IMR-90 (cell line): ENCODE data around the gene RNGTT. TPM values are rescaled to one million over a fixed set of nuclear protein-coding genes. Genes with fewer than 3 reads are reported as not detected.

Source experiments
- ATAC-seq: fragments of 200-7000 bp; cut with Tn5 transposase; 2 replicates; pipeline ENCODE4 v1.9.1; 2020; ENCODE audit warnings: low read depth, mild to moderate bottlenecking, moderate library complexity
- BruUV-seq: library from RNA; stranded (reverse); fragments of 400-500 nt; replicated peaks from 2 replicates; lab custom pipeline; 2021; lab: Mats Ljungman, UMichigan
- CTCF ChIA-PET: fragments of 300-600 bp; formaldehyde crosslinking; extraction: SDS; loops from one replicate; lab custom pipeline; 2021; ENCODE audit warnings: antibody characterized with exemption; lab: Yijun Ruan, JAX
- POLR2A ChIA-PET: fragments of 300-600 bp; sonication (Branson Sonifier 250); formaldehyde crosslinking; loops from one replicate; lab custom pipeline; 2022; ENCODE audit warnings: antibody characterized with exemption; ENCODE audit not compliant: unreplicated experiment; lab: Charles Lee
- DNase-seq: peaks from one replicate; pipeline ENCODE4 v3.0.0; 2013
- H2AFZ ChIP-seq: replicated peaks from 2 replicates; pipeline ENCODE3; 2013; ENCODE audit warnings: low read length, mild to moderate bottlenecking; ENCODE audit not compliant: poor library complexity
- H2AK5ac ChIP-seq: 2 replicates; pipeline ENCODE4 v1.6.1; 2013; ENCODE audit warnings: low read depth, low read length, inconsistent platforms
- H2AK9ac ChIP-seq: replicated peaks from 2 replicates; pipeline ENCODE3; 2013; ENCODE audit warnings: mild to moderate bottlenecking, low read depth, low read length, moderate library complexity; ENCODE audit not compliant: poor library complexity
- H2BK120ac ChIP-seq: 2 replicates; pipeline ENCODE4 v1.6.1; 2013; ENCODE audit warnings: low read depth, low read length, inconsistent platforms
- H2BK15ac ChIP-seq: 3 replicates; pipeline ENCODE4 v1.6.1; 2013; ENCODE audit warnings: low read depth, low read length, inconsistent platforms
- H2BK20ac ChIP-seq: 2 replicates; pipeline ENCODE4 v1.6.1; 2013; ENCODE audit warnings: low read depth, mild to moderate bottlenecking, inconsistent platforms, low read length, moderate library complexity
- H2BK5ac ChIP-seq: 2 replicates; pipeline ENCODE4 v1.6.1; 2013; ENCODE audit warnings: mild to moderate bottlenecking, low read depth, low read length, inconsistent platforms; ENCODE audit not compliant: poor library complexity, severe bottlenecking
- H3K14ac ChIP-seq: replicated peaks from 2 replicates; pipeline ENCODE4 v1.6.1; 2013; ENCODE audit warnings: low read depth, low read length, inconsistent platforms
- H3K18ac ChIP-seq: 2 replicates; pipeline ENCODE4 v1.6.1; 2013; ENCODE audit warnings: low read depth, low read length, control low read depth
- H3K23ac ChIP-seq: 2 replicates; pipeline ENCODE4 v1.6.1; 2013; ENCODE audit warnings: low read depth, low read length, inconsistent platforms
- H3K27ac ChIP-seq: 2 replicates; pipeline ENCODE4 v1.5.1; 2013; ENCODE audit warnings: mild to moderate bottlenecking, control low read depth, low read length; ENCODE audit not compliant: insufficient read depth
- H3K27me3 ChIP-seq: 2 replicates; pipeline ENCODE4 v1.6.1; 2013; ENCODE audit warnings: low read length; ENCODE audit not compliant: control insufficient read depth, insufficient read depth
- H3K36me3 ChIP-seq: 2 replicates; pipeline ENCODE4 v1.6.1; 2013; ENCODE audit warnings: low read length, mixed read lengths; ENCODE audit not compliant: control insufficient read depth, insufficient read depth
- H3K4ac ChIP-seq: 2 replicates; pipeline ENCODE4 v1.6.1; 2013; ENCODE audit warnings: low read depth, low read length, inconsistent platforms
- H3K4me1 ChIP-seq: 2 replicates; pipeline ENCODE4 v1.6.1; 2013; ENCODE audit warnings: low read length, mixed read lengths; ENCODE audit not compliant: control insufficient read depth, insufficient read depth
- H3K4me2 ChIP-seq: 2 replicates; pipeline ENCODE4 v1.6.1; 2013; ENCODE audit warnings: low read depth, mild to moderate bottlenecking, control low read depth, low read length, moderate library complexity
- H3K4me3 ChIP-seq: 2 replicates; pipeline ENCODE4 v1.5.1; 2013; ENCODE audit warnings: low read depth, mild to moderate bottlenecking, control low read depth, low read length, moderate library complexity; ENCODE audit not compliant: insufficient read depth
- H3K56ac ChIP-seq: 2 replicates; pipeline ENCODE4 v1.6.1; 2013; ENCODE audit warnings: low read length, inconsistent platforms; ENCODE audit not compliant: insufficient read depth; ENCODE audit errors: extremely low read depth
- H3K79me1 ChIP-seq, 2 experiments: 2 replicates each; pipeline ENCODE4 v1.6.1; 2013; ENCODE audit warnings: low read length in 2 of 2, inconsistent platforms in 1 of 2, low read depth in 1 of 2
- H3K9ac ChIP-seq: 2 replicates; pipeline ENCODE4 v1.6.1; 2013; ENCODE audit warnings: low read depth, low read length, control low read depth
- H3K9me1 ChIP-seq: 2 replicates; pipeline ENCODE4 v1.6.1; 2013; ENCODE audit warnings: low read length, inconsistent platforms; ENCODE audit not compliant: insufficient read depth
- H3K9me3 ChIP-seq: 2 replicates; pipeline ENCODE4 v1.6.1; 2013; ENCODE audit warnings: low read length; ENCODE audit not compliant: control insufficient read depth, insufficient read depth
- H4K20me1 ChIP-seq: 2 replicates; pipeline ENCODE4 v1.6.1; 2013; ENCODE audit warnings: low read length, inconsistent platforms; ENCODE audit not compliant: insufficient read depth
- H4K5ac ChIP-seq: 2 replicates; pipeline ENCODE4 v1.6.1; 2013; ENCODE audit warnings: mild to moderate bottlenecking, low read depth, low read length, control low read depth
- H4K8ac ChIP-seq, 2 experiments: 2 replicates each; pipeline ENCODE4 v1.6.1; 2013; ENCODE audit warnings: low read depth in 2 of 2, low read length in 2 of 2, control low read depth in 1 of 2, inconsistent platforms in 1 of 2
- H4K91ac ChIP-seq: 2 replicates; pipeline ENCODE4 v1.6.1; 2013; ENCODE audit warnings: low read depth, low read length, inconsistent platforms; ENCODE audit not compliant: insufficient read depth
- BHLHE40 ChIP-seq: fragments of 150-350 bp; IDR thresholded peaks from 2 replicates; pipeline ENCODE4 v1.6.1; 2016; ENCODE audit warnings: mild to moderate bottlenecking, low read depth, low read length
- CEBPB ChIP-seq: IDR thresholded peaks from 2 replicates; pipeline ENCODE4 v1.6.1; 2012; ENCODE audit warnings: low read depth, low read length, improper control_type of control experiment
- CHD1 ChIP-seq: IDR thresholded peaks from 2 replicates; pipeline ENCODE4 v1.6.1; 2012; ENCODE audit warnings: low read depth, low read length, improper control_type of control experiment
- ELK1 ChIP-seq: fragments of 150-350 bp; IDR thresholded peaks from 2 replicates; pipeline ENCODE4 v1.6.1; 2016; ENCODE audit warnings: low read depth, mild to moderate bottlenecking, low read length, moderate library complexity, borderline replicate concordance
- MAFK ChIP-seq: IDR thresholded peaks from 2 replicates; pipeline ENCODE4 v1.6.1; 2012; ENCODE audit warnings: low read depth, low read length, improper control_type of control experiment
- MAZ ChIP-seq: IDR thresholded peaks from 2 replicates; pipeline ENCODE4 v1.6.1; 2012; ENCODE audit warnings: low read depth, mild to moderate bottlenecking, low read length, improper control_type of control experiment, moderate library complexity, borderline replicate concordance
- MXI1 ChIP-seq: IDR thresholded peaks from 2 replicates; pipeline ENCODE4 v1.6.1; 2012; ENCODE audit warnings: low read depth, mild to moderate bottlenecking, low read length, moderate library complexity, borderline replicate concordance
- NFE2L2 ChIP-seq: fragments of 150-350 bp; IDR thresholded peaks from 2 replicates; pipeline ENCODE4 v1.6.1; 2016; ENCODE audit warnings: low read depth, mild to moderate bottlenecking, low read length
- POLR2A ChIP-seq: IDR thresholded peaks from 2 replicates; pipeline ENCODE4 v1.6.1; 2012; ENCODE audit warnings: mild to moderate bottlenecking, low read depth, low read length
- RAD21 ChIP-seq: IDR thresholded peaks from 2 replicates; pipeline ENCODE4 v1.6.1; 2012; ENCODE audit warnings: low read length, improper control_type of control experiment
- RFX5 ChIP-seq: IDR thresholded peaks from 2 replicates; pipeline ENCODE4 v1.8.0; 2012; ENCODE audit warnings: low read depth, mild to moderate bottlenecking, low read length, moderate library complexity
- USF2 ChIP-seq: fragments of 150-350 bp; IDR thresholded peaks from 2 replicates; pipeline ENCODE4 v1.6.1; 2017; ENCODE audit warnings: mild to moderate bottlenecking, antibody characterized with exemption, low read length, low read depth
- WGBS, 2 experiments: methylation state at CpG; one replicate each; pipeline versions ENCODE4 v1.1.5 to v1.1.7; 2013; ENCODE audit warnings: missing lambda C conversion rate in 2 of 2; ENCODE audit not compliant: insufficient read length in 1 of 2; ENCODE audit errors: extremely low coverage in 2 of 2; 5-methylcytosine and 5-hydroxymethylcytosine counted together
- dilution Hi-C: fragments of 300-500 bp; cut with HindIII; formaldehyde crosslinking; loops from one replicate; pipeline ENCODE4 v1.14.3; 2018; ENCODE audit warnings: low sequenced_read_pairs; ENCODE audit not compliant: unreplicated experiment
- in situ Hi-C: fragments of 300-500 bp; cut with MboI; formaldehyde crosslinking; loops from 3 replicates; pipeline ENCODE4 v1.14.3; 2019; ENCODE audit warnings: low sequenced_read_pairs, inconsistent platforms, mixed read lengths
- intact Hi-C: fragments of 100-400 bp; cut with micrococcal nuclease; formaldehyde crosslinking; loops from 2 replicates; pipeline ENCODE4 v1.10.0; 2022
- polyA plus RNA-seq, 3 experiments: library from polyadenylated mRNA; depleted of rRNA; stranded (reverse); fragments of >200 nt; gene quantifications; 2 replicates each; pipeline ENCODE4 v1.2.3, GENCODE V29; 2012; ENCODE audit warnings: low replicate concordance in 1 of 3
- total RNA-seq: library from RNA; depleted of rRNA; stranded (reverse); fragments of >200 nt; gene quantifications from 2 replicates; pipeline ENCODE4 v1.2.3, GENCODE V29; 2012

The RNGTT gene
- total and polyA plus RNA-seq, 2 of the 4 experiments (the other 2 are of a cell fraction) = 5.4 to 21.7 TPM

GRCh38 chr6:88884361-88884760 is 79.1 kb downstream of the RNGTT start (continued):
- TF ChIP-seq ELK1 (no peak), RFX5 (no peak), RAD21 (no peak), POLR2A (no peak)

- Histone ChIP-seq H3K9me1 (no peaks in the 10 kb centered on the region; the same call in 1 of the 2 replicates), H3K36me3 (no peaks in the 10 kb centered on the region), H3K18ac (no peak overlapping the region), H4K8ac (no peak overlapping the region), H3K4me3 (no peak overlapping the region), H2BK120ac (no peak overlapping the region), H3K9ac (no peak overlapping the region), H3K23ac (no peak overlapping the region), H4K91ac (no peak overlapping the region), H3K56ac (no peak overlapping the region), H3K79me1 (peaks cover 0 to 3% of the 10 kb centered on the region in 2 experiments; a peak in 2 of 4 replicates), H3K27ac (no peak overlapping the region), H2BK15ac (no peak overlapping the region), H2AK9ac (no peak overlapping the region), H2BK5ac (no peak overlapping the region), H3K4ac (no peak overlapping the region), H2BK20ac (no peak overlapping the region), H3K27me3 (no peaks in the 10 kb centered on the region), H3K9me3 (no peaks in the 10 kb centered on the region), H3K4me2 (no peak overlapping the region), H2AFZ (no peak overlapping the region), H3K4me1 (no peaks in the 10 kb centered on the region), H4K20me1 (no peaks in the 10 kb centered on the region), H2AK5ac (no peak overlapping the region), H4K5ac (no peak overlapping the region), H3K14ac (no peak overlapping the region)
- WGBS, 2 experiments = no CpG with 5 or more reads among the region's 2 CpGs
- ATAC-seq = no peak
- ChIA-PET CTCF (interaction anchor here (0.5 to 0.8 kb wide), 2 partner anchors 12 to 14 kb away, joined by 3 read pairs; no protein-coding TSS in a partner anchor), POLR2A (no interaction called here)
- intact Hi-C loops (no loop called here), in situ Hi-C loops (no loop called here), dilution Hi-C loops (no loop called here)
- DNase-seq = no peak
- no TSS peak for BruUV-seq
- TF ChIP-seq MAFK (no peak), RAD21 (no peak), ELK1 (no peak), NFE2L2 (no peak), MXI1 (no peak), CEBPB (no peak), BHLHE40 (no peak), POLR2A (no peak), CHD1 (no peak), MAZ (no peak), USF2 (no peak), RFX5 (no peak)
Observed at GRCh38 chr6:88882536-88882935, 80.9 kb downstream of the RNGTT start.
